ENCODE data around the gene ANKLE2.
"Not testable (repeated sequence)": the region's sequence is repeated elsewhere in the genome, so short reads cannot be mapped to it uniquely, and the experiment has no call there.

DNA sequence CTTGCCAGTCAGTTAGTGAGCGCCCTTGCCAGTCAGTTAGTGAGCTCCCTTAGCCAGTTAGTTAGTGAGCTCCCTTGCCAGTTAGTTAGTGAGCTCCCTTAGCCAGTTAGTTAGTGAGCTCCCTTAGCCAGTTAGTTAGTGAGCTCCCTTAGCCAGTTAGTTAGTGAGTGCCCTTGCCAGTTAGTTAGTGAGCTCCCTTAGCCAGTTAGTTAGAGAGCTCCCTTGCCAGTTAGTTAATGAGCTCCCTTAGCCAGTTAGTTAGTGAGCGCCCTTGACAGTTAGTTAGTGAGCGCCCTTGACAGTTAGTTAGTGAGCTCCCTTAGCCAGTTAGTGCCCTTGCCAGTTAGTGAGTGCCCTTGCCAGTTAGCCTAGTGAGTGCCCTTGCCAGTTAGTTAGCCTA lies 66.7 kb downstream of the ANKLE2 start:
- not testable (repeated sequence) for TF ChIP-seq POLR2A (IDR thresholded peaks at IDR 0.05; ENCODE audit: low read length); GATA1 (IDR thresholded peaks at IDR 0.05; ENCODE audit: low read depth, low read length)

Data from erythroblast (primary cell).